Epidermal melanocyte (primary cell): Measurements from ENCODE around the gene EXOC3.
"Not testable (repeated sequence)": the region's sequence is repeated elsewhere in the genome, so short reads cannot be mapped to it uniquely, and the experiment has no call there.

ENCODE experiments used
- DNase-seq: peaks from one replicate; pipeline ENCODE4 v3.0.0; 2011; ENCODE audit warnings: low spot score; ENCODE audit not compliant: insufficient read length

The EXOC3 gene

GRCh38 chr5:442335-443238, at the start of gene EXOC3:
Gene EXOC3, plus strand, starts transcription at chr5:443176. Its CDS starts 3,030 bp downstream, at chr5:446206.
- DNase-seq: peak; percentile 97

GRCh38 chr5:393846-394275, 49.1 kb upstream of the EXOC3 start:
- DNase-seq: peak; percentile 59

DNA sequence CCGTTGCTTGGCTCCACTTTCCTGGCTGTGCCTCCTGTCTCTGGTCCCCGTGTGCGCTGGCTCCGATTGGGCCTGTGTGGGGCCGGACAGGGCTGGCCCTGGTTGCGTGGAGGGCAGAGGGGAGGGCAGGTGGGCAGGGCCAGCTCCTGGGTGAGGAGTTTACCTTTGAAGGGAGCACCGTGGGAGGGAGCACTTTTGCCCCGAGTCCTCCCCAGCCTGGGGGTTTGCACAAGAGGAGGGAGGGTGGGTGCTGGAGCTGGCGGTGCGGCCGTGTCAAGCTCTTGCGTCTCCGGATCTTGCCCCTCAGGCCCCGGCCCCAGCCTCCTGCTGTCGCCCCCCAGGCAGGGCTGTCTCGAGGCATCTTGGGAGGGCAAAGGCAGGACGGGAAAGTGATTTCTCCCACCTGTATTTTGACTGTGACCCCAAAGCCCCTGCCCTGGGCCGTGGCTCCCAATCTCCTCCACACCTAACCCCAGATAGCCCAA, 48.3 kb upstream of the EXOC3 start:
- DNase-seq: no peak

GRCh38 chr5:395156-395920, 47.6 kb upstream of the EXOC3 start:
- DNase-seq: peak; percentile 69

- no peak for DNase-seq
Observed at GRCh38 chr5:395921-396530, 47.0 kb upstream of the EXOC3 start.

- no peak for DNase-seq
Observed at GRCh38 chr5:396531-396961, 46.4 kb upstream of the EXOC3 start.

DNA sequence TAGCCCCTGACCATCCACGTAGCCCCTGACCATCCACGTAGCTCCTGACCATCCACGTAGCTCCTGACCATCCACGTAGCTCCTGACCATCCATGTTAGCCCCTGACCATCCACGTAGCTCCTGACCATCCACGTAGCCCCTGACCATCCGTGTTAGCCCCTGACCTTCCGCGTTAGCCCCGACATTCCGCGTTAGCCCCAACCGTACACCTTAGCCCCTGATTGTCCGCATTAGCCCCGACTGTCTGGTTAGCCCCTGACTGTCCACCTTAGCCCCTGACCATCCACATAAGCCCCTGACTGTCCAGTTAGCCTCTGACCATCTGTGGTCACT, 44.9 kb upstream of the EXOC3 start:
- not testable (repeated sequence) for DNase-seq

DNA sequence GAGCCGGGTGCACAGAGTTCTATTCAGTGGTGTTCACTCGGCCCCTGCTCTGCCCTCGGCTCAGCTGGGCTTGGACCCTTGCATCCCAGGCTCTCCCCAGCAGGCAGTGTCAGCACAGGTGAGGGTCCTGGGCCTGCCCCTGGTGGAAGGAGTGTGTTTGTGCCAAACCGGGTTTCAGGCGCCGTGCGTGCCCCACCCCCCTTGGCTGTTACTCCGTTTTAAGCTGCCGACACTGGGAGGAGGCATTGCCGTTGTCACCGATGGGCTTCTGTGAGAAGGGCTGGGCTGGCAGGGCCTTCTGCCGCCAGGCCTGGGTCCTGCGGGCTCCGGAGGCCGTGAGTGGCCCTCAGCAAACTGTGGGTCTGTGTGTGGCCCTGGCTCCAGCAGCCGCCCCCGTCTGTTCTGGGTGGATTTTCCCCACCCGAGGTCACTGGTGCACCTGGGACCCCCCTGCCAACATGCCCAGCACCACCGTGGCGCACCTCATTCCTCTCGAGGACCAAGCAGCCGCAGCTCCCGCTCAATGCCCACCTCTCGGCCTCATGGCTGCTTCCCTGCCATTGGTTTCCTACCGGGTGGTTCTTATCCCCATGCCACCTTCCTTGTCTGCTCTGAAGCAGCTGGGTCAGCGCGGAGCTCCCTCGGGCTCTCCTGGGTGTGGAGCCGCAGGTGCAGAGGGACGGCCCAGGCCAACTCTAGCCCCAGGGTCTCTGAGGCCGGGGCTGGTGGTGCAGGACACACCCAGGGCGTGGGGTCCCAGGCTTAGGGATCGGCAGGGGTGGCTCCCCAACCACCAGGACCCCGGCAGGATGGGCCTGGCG, 44.3 kb upstream of the EXOC3 start:
- DNase-seq: no peak

GRCh38 chr5:399296-400281, 43.4 kb upstream of the EXOC3 start:
- DNase-seq: peak; percentile 90

GRCh38 chr5:400282-401145, 42.5 kb upstream of the EXOC3 start:
- peak; percentile 26 for DNase-seq

DNA sequence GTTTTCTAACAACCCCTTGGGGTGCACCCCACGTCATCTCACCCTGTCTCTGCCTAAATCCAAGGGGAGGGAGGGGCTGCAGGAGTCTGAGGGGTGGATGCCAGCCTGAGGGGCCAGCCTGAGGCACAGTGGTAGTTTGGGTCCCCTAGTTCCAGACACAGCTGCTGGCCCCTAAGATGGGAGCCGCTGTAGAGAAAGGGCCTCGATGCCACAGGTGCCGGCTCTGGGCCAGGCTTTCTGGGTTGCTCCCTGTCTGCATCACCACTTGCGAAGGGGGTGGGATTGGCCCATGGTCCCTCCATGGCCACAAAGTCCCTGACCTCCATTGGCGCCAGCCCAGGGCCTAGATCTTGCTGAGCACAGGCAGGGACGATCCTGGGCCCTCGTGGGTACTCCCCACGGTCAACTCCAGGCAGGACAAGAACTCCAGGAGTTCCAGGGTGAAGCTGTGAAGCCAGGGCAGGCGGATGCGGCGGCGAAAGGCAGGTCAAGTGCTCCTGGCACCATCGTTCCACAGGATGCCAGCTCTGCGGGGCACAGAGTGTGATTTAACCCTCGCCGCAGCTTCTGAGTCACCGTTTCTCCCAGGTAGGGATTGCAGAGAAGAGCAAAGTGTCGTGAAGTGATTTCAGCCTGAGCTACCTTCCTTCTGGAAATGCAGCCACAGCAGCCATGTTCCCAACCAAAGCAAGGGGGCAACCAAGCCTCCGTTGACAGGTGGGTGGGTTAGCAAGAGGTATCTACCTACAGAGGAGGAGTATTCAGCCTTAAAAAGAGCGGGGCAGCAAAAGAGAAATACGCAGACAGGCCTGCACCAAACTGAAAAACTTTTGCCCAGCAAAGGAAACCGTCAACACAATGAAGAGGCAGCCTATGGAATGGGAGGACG, 41.6 kb upstream of the EXOC3 start:
- DNase-seq: no peak

- not testable (repeated sequence) for DNase-seq
Observed at GRCh38 chr5:402219-402614, 40.8 kb upstream of the EXOC3 start.

GRCh38 chr5:402615-403359, 40.2 kb upstream of the EXOC3 start:
- DNase-seq: no peak

GRCh38 chr5:403995-404394, 39.0 kb upstream of the EXOC3 start:
- DNase-seq: no peak

- no peak for DNase-seq
Observed at GRCh38 chr5:404666-405241, 38.2 kb upstream of the EXOC3 start.

GRCh38 chr5:405421-405820, 37.6 kb upstream of the EXOC3 start:
- DNase-seq: no peak

GRCh38 chr5:406041-406440, 36.9 kb upstream of the EXOC3 start:
- DNase-seq: no peak
